Chondrocyte (in vitro differentiated cells): Measurements from ENCODE around the gene CCND2. TPM values are rescaled to one million over a fixed set of nuclear protein-coding genes. Genes with fewer than 3 reads are reported as not detected.

Source experiments
- DNase-seq: peaks from one replicate; pipeline ENCODE4 v3.0.0; 2021; ENCODE audit warnings: mixed read lengths, low spot score
- H3K27ac Mint-ChIP-seq: one replicate; pipeline ENCODE4 v1.8.0; 2021; ENCODE audit warnings: mild to moderate bottlenecking, moderate library complexity, mixed read lengths; ENCODE audit not compliant: unreplicated experiment
- H3K27me3 Mint-ChIP-seq: 2 replicates; pipeline ENCODE4 v1.8.0; 2021; ENCODE audit warnings: low read depth, mixed read lengths
- H3K36me3 Mint-ChIP-seq: 2 replicates; pipeline ENCODE4 v1.8.0; 2021; ENCODE audit warnings: low read depth, mixed read lengths
- H3K4me1 Mint-ChIP-seq: 2 replicates; pipeline ENCODE4 v1.8.0; 2021; ENCODE audit warnings: low read depth, mild to moderate bottlenecking, mixed read lengths
- H3K4me3 Mint-ChIP-seq: one replicate; pipeline ENCODE4 v1.8.0; 2021; ENCODE audit warnings: mild to moderate bottlenecking, moderate library complexity, mixed read lengths; ENCODE audit not compliant: unreplicated experiment
- H3K9me3 Mint-ChIP-seq: 2 replicates; pipeline ENCODE4 v1.8.0; 2021; ENCODE audit warnings: low read depth, mixed read lengths
- CTCF ChIP-seq: fragments of 200-600 bp; sonication (generic); IDR thresholded peaks from 2 replicates; pipeline ENCODE4 v1.5.0; 2021; ENCODE audit warnings: antibody characterized with exemption, mild to moderate bottlenecking, moderate library complexity
- total RNA-seq: library from RNA; stranded (reverse); gene quantifications from 3 replicates; pipeline ENCODE4 v1.2.1, GENCODE V29; 2021

Gene CCND2
- total RNA-seq, 1 donor from 2014 or later: 128 TPM

DNA sequence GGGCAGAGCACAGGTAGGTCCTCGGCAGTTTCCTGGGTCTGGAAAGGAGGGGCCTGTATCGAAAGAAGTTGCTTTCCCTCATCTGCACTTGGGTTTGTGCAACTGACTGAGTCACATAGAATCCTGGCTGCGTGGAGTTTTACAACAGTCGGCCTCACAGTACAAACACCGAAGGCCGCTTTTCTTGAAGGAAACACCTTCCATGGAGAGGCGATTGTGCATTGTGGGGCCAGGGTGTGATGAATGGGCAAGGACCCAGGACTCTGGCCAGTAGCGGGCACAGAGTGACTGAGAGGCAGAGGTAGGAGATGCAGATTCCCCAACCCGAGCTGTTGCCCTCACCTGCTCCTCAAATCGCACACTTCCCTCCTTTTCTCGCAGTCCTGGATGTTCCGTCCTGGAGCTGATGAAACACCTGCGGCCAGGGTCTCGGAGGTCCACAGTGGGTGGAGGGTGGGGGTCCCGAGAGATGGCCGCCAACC, 7.7 kb downstream of the CCND2 start:
- Mint-ChIP-seq H3K27ac (no peak overlapping the region), H3K36me3 (peaks cover 54% of the 10 kb centered on the region), H3K4me1 (peaks cover 17% of the 10 kb centered on the region), H3K4me3 (no peak overlapping the region), H3K9me3 (no peaks in the 10 kb centered on the region), H3K27me3 (peaks cover 10% of the 10 kb centered on the region)
- TF ChIP-seq CTCF: no peak
- no peak for DNase-seq

DNA sequence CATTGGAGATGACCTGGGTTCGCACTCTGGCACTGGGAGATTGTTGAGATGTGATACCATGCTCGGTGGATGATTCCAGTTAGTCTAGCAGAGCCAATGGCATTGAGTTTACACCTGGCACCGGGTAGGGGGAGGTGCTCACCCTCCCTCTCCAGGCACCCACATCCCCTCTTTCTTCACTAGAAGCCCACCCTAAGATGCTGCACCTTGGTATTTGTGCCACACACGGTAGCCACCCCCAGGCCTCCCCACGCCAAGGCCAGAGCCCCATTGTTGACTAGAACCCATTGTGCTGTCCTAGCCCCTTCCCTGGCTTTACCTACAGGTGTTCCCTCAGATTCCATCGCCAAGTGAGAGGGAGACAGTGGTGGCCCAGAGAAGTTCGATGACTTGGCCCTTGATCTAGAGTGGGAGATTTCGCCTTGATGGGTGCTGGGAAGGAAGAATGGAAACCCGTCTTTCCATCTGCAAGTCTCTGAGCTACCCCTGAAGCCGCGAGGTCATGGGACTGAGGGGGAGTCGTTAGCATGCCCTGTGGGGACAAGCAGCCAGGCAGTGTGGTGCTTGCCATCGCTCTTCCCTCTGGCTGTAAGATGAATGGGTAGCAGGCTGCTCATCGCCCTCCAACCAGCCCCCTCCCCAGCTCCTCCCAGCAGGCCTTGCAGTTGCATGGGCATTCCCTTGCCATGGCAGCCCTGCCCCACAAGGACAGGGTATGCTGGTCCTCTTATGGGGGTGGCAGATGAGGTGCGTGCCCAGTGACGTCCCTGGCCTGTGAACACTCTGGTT, 8.7 kb downstream of the CCND2 start:
- peaks cover 8% of the 10 kb centered on the region for H3K4me1 Mint-ChIP-seq
- TF ChIP-seq CTCF: no peak

DNA sequence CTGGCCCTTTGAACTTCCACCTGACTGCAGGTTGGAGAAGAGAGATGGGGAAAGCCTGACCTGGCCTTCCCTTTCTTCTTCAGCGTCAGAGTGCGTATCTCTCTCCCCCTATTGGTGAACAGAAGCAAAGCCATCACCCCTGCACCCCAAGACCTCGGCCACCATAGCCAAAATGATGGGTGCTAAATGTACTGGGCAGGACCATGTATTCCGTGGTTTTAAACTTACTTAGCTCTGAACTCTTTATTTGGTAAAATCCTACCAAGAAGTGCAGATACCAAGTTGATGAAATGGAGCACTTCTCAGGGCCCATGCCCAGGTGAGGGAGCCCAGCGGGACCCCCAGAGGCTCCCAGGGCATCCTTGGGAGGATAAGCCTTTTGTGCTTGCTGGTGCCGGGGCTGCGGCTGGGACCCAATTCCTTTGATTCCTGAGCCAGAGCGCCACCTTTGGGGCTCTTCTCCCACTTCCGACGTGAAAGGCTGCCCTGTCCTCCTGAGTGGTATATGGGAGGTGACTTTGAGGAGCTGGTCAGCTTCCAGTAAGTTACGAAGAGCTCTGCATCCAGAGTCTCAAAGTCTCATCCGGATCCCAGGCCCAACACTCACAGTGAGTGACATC, 9.4 kb downstream of the CCND2 start:
- TF ChIP-seq CTCF: no peak
- no peak overlapping the region for H3K27ac Mint-ChIP-seq
- no peak overlapping the region for H3K4me3 Mint-ChIP-seq
- H3K36me3 Mint-ChIP-seq: peaks cover 51% of the 10 kb centered on the region
- peaks cover 7% of the 10 kb centered on the region for H3K27me3 Mint-ChIP-seq
- no peaks in the 10 kb centered on the region for H3K9me3 Mint-ChIP-seq
- no peak for DNase-seq
- peaks cover 8% of the 10 kb centered on the region for H3K4me1 Mint-ChIP-seq

More for the DNA sequence above, 8.7 kb downstream of the CCND2 start:
- DNase-seq: no peak
- H3K36me3 Mint-ChIP-seq: peaks cover 52% of the 10 kb centered on the region
- no peak overlapping the region for H3K27ac Mint-ChIP-seq
- H3K27me3 Mint-ChIP-seq: peaks cover 8% of the 10 kb centered on the region
- H3K4me3 Mint-ChIP-seq: no peak overlapping the region
- H3K9me3 Mint-ChIP-seq: no peaks in the 10 kb centered on the region

DNA sequence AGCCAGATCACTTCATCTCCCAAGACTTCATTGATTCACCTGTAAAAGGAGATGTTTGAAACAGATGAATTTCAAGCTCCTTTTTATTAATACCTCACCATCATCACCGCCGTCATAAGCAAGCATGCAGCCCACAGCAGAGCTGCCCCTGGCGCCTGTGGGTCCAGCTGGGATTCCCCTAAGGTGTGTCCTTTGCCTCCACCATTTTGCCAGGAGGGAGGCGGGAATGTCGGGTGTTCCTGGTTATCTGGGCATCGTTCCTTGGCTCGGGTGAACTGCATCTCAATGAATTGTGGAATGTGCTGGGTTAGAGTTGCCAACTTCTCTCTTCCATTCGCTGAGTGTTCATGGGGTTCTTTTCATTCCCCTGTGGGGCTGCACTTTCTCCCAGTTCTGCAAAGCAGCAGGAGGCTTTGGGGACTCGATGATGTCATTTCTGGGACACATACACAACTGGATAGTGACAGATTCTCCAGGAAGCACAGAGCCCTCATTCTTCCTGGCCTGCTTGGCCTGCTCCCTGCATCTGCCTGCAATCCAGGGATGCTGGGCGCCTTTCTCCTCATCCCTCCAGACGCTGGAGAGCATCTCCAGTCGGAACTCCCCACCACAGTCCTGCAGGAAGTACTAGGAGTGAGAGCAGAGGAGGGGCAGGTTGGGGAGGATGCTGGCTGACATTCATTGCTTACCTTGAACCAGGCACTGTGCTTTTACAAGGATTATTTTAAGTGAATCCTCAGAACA, 10.1 kb downstream of the CCND2 start:
- Mint-ChIP-seq H3K36me3 (peaks cover 51% of the 10 kb centered on the region), H3K4me1 (peaks cover 7% of the 10 kb centered on the region), H3K9me3 (no peaks in the 10 kb centered on the region), H3K4me3 (no peak overlapping the region), H3K27ac (no peak overlapping the region), H3K27me3 (peaks cover 4% of the 10 kb centered on the region)
- TF ChIP-seq CTCF: no peak
- DNase-seq: no peak

GRCh38 chr12:4284306-4284705, 10.7 kb downstream of the CCND2 start:
- no peaks in the 10 kb centered on the region for H3K27me3 Mint-ChIP-seq
- H3K9me3 Mint-ChIP-seq: no peaks in the 10 kb centered on the region
- H3K27ac Mint-ChIP-seq: no peak overlapping the region
- peaks cover 4% of the 10 kb centered on the region for H3K4me1 Mint-ChIP-seq
- TF ChIP-seq CTCF: no peak
- H3K36me3 Mint-ChIP-seq: peaks cover 48% of the 10 kb centered on the region
- DNase-seq: no peak
- H3K4me3 Mint-ChIP-seq: no peak overlapping the region
